ENCODE measurements around the gene HTR2B.

- no peak for TF ChIP-seq SUZ12 (IDR thresholded peaks at IDR 0.05; ENCODE audit: extremely low read depth, insufficient read depth, insufficient read length)
- TF ChIP-seq ZNF274 (IDR thresholded peaks at IDR 0.05; ENCODE audit: low read depth, low read length), result no peak
These were observed 65.9 kb downstream of the HTR2B start for GRCh38 chr2:231058761-231059550.

All from NT2/D1 (cell line).